Bronchial epithelial cell (primary cell): ENCODE results near the gene HECW1. TPM values are rescaled to one million over a fixed set of nuclear protein-coding genes. Genes with fewer than 3 reads are reported as not detected.

Source experiments
- DNase-seq: peaks from one replicate; pipeline ENCODE4 v3.0.0-alpha.2; 2010; ENCODE audit warnings: low read depth
- FAIRE-seq: peaks from 2 replicates; lab custom pipeline; 2011; peaks lifted over from hg19 to GRCh38; lab: Jason Lieb, UNC
- H3K27me3 ChIP-seq: 2 replicates; pipeline ENCODE4 v1.5.1; 2011; ENCODE audit warnings: low read length; ENCODE audit not compliant: control insufficient read depth, insufficient read depth
- H3K36me3 ChIP-seq: 2 replicates; pipeline ENCODE4 v1.5.1; 2011; ENCODE audit warnings: low read length; ENCODE audit not compliant: control insufficient read depth, insufficient read depth
- H3K4me3 ChIP-seq: 2 replicates; pipeline ENCODE4 v1.5.1; 2011; ENCODE audit warnings: mild to moderate bottlenecking, low read depth, low read length, control low read depth
- total RNA-seq: library from RNA; depleted of rRNA; stranded (reverse); fragments of >200 nt; gene quantifications from 2 replicates; pipeline ENCODE4 v1.2.1, GENCODE V29; 2014
- TF ChIP-seq, protein P1 (sequence below): IDR thresholded peaks from 2 replicates; pipeline ENCODE4 v1.5.1; 2011; ENCODE audit warnings: mild to moderate bottlenecking, moderate library complexity, low read length, control low read depth, inconsistent platforms; ENCODE audit not compliant: insufficient read depth, severe bottlenecking

Gene HECW1
- total RNA-seq, 1 donor from 2014 or later: under 0.01 TPM

DNA sequence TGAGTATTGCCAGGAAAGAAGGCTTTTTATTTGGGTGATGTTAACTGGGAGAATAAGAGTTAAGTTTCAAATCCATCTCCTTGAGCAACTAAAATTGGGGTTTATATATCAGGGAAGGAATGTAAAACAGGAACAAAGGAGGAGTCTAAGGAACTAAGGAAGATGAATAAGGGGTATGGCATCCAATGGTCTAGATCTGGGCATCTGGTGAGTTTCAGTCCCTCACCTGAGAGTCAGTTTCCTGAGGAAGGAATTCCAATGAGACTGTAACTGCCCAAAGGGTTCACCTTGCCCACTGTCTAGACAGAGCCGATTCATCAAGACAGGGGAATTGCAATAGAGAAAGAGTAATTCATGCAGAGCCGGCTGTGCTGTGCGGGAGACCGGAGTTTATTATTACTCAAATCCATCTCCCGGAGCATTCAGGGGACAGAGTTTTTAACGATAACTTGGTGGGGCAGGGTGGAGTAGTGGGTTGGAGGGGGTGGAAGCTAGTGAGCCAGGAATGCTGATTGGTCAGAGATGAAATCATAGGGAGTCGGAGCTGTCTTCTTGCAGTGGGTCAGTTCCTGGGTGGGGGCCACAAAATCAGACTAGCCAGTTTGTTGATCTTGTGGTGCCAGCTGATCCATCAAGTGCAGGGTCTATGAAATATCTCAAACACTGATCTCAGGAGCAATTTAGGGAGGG is 282.1 kb downstream of the HECW1 start:
- Histone ChIP-seq H3K36me3 (no peaks in the 10 kb centered on the region), H3K4me3 (no peak overlapping the region), H3K27me3 (no peaks in the 10 kb centered on the region)
- DNase-seq: peak; percentile 98
- TF ChIP-seq, protein P1, sequence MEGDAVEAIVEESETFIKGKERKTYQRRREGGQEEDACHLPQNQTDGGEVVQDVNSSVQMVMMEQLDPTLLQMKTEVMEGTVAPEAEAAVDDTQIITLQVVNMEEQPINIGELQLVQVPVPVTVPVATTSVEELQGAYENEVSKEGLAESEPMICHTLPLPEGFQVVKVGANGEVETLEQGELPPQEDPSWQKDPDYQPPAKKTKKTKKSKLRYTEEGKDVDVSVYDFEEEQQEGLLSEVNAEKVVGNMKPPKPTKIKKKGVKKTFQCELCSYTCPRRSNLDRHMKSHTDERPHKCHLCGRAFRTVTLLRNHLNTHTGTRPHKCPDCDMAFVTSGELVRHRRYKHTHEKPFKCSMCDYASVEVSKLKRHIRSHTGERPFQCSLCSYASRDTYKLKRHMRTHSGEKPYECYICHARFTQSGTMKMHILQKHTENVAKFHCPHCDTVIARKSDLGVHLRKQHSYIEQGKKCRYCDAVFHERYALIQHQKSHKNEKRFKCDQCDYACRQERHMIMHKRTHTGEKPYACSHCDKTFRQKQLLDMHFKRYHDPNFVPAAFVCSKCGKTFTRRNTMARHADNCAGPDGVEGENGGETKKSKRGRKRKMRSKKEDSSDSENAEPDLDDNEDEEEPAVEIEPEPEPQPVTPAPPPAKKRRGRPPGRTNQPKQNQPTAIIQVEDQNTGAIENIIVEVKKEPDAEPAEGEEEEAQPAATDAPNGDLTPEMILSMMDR: no peak
- FAIRE-seq: no peak

DNA sequence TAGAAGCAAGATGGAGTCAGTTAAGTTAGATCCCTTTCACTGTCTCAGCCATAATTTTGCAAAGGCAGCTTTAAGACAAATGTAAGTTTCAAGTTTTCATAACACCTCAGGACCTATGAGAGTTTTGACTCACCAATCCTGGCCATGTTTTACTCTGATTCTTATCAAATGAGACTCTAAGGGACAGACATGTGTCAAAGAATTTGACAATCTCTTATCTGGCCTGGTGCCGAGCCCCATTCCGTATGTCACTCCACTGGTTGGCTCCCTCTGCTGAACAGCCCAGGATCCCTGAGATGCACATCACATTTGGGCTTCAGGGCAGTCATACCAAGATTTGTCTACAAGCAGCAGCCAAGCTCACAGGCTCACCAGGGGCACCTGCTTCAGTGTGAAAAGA is 282.9 kb downstream of the HECW1 start:
- DNase-seq (peak; percentile 38), FAIRE-seq (no peak)
- TF ChIP-seq, protein P1: no peak
- H3K4me3 ChIP-seq: no peak overlapping the region
- H3K36me3 ChIP-seq: no peaks in the 10 kb centered on the region
- no peaks in the 10 kb centered on the region for H3K27me3 ChIP-seq

DNA sequence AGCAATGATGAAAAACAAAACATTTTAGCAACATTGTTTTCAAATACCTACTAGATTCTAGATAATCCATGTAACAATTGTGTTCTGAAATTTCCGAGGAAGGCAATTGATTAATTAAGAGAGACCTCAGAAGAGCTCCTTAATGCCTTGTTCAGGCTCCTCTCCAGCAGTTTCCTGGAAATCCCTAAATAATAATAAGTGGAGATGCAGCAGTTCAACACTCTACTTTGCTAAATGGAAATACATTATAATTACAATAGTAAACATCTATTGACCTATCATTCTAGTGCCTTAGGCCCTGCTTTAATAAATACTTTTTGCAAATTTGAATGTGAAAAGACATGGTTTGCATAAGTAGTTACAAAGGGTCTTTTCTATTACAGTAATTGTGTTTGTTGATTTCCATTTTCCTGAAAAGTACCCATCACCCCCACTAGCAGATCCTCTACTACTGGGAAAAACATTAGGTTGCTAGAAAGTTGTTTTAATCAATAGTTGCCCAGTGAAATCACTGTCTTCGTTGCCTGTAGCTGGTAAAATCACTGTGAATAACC is 283.8 kb downstream of the HECW1 start:
- TF ChIP-seq, protein P1: no peak
- Histone ChIP-seq H3K27me3 (no peaks in the 10 kb centered on the region), H3K36me3 (no peaks in the 10 kb centered on the region), H3K4me3 (no peak overlapping the region)
- FAIRE-seq (no peak), DNase-seq (no peak)

DNA sequence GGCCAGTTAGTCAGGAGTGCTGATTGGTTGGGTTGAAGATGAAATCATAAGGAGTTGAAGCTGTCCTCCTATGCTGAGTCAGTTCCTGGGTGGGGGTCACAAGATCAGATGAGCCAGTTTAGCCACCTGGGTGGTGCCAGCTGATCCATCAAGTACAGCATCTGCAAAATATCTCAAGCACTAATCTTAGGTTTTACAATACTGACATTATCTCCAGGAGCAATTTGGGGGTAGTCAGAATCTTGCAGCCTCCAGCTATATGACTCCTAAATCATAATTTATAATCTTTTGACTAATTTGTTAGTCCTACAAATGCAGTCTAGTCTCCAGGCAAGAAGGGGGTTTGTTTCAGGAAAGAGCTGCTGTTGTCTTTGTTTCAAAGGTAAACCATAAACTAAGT is 286.4 kb downstream of the HECW1 start:
- Histone ChIP-seq H3K4me3 (no peak overlapping the region), H3K36me3 (no peaks in the 10 kb centered on the region), H3K27me3 (no peaks in the 10 kb centered on the region)
- peak; percentile 37 for DNase-seq
- TF ChIP-seq, protein P1: no peak
- FAIRE-seq: no peak

DNA sequence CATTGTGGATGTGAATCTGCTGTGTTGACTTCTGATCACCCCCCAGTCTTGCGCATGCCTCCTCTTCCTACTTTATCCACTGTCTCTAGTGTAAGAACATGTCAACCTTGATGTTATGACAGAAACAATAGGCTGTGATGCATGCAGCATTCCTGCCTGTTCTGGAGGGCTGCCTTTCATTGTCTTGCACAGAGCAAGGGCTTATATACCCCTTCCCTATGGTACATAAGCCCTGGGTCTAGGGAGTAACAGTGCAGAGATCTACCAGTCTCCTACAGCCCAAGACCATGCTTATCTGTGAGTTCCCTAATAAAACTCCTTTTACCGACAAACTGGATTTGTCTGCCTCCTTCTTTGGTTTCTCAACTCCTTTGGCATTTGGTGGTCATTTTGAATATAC is 293.5 kb downstream of the HECW1 start:
- TF ChIP-seq, protein P1: no peak
- FAIRE-seq: no peak
- no peaks in the 10 kb centered on the region for H3K36me3 ChIP-seq
- no peak overlapping the region for H3K4me3 ChIP-seq
- DNase-seq: no peak
- H3K27me3 ChIP-seq: no peaks in the 10 kb centered on the region
